Measurements from ENCODE around the gene NPIPB5.
"Not testable (repeated sequence)": the region's sequence is repeated elsewhere in the genome, so short reads cannot be mapped to it uniquely, and the experiment has no call there.

NPIPB5 gene

DNA sequence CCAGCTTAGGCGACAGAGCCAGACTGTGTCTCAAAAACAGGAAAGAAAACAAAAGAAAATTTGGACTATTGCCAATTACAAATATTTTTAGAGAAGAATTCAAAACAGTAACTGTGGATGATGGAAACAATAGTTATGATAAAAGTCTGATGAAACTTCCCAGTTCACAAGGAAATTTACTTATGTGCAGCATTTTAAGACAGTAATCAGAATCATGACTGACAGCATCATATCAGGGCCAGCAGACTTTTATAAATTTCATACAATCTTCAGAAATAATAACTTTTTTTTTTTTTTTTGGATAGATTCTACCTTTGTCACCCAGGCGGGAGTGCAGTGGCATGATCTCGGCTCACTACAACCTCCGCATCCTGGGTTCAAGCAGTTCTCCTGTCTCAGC, at the start of gene NPIPB5:
TSS of gene NPIPB5 (plus strand) at position 301 of the 400 bp plus-strand sequence. CDS start 2,911 bp downstream, outside the sequence.
- CTCF ChIA-PET; POLR2A ChIA-PET (ENCODE audit: low non-redundant PET): not testable (repeated sequence)

GRCh38 chr16:22468846-22469245, 41.8 kb upstream of the NPIPB5 start:
- POLR2A ChIA-PET (ENCODE audit: low non-redundant PET); DNase-seq (ENCODE audit: low spot score); CTCF ChIA-PET; H3K27ac ChIP-seq: not testable (repeated sequence)

More for the DNA sequence above, at the start of gene NPIPB5:
- not testable (repeated sequence) for DNase-seq (ENCODE audit: low spot score); H3K27ac ChIP-seq

GRCh38 chr16:22537996-22538395, 27.3 kb downstream of the NPIPB5 start:
- POLR2A ChIA-PET (ENCODE audit: low non-redundant PET); H3K27ac ChIP-seq; CTCF ChIA-PET; DNase-seq (ENCODE audit: low spot score): not testable (repeated sequence)

DNA sequence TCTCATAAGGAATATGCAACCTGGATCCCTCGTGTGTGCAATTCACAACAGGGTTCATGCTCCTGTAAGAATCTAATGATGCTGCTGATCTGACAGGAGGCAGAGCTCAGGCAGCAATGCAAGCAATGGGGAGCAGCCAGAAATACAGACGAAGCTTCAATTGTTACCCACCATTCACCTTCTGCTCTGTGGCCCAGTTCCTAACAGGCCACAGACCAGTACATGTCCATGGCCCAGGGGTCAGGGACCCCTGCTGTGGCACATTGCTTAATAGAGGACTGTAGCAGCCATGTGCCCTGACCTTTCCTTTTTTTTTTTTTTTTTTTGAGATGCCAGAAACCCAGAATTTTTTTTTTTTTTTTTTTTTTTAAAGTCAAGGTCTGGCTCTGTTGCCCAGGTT, 34.1 kb downstream of the NPIPB5 start:
- CTCF ChIA-PET; H3K27ac ChIP-seq; DNase-seq (ENCODE audit: low spot score); POLR2A ChIA-PET (ENCODE audit: low non-redundant PET): not testable (repeated sequence)

GRCh38 chr16:22546630-22547029, 35.9 kb downstream of the NPIPB5 start:
- DNase-seq (ENCODE audit: low spot score); POLR2A ChIA-PET (ENCODE audit: low non-redundant PET); H3K27ac ChIP-seq; CTCF ChIA-PET: not testable (repeated sequence)

- POLR2A ChIA-PET (ENCODE audit: low non-redundant PET); DNase-seq (ENCODE audit: low spot score); CTCF ChIA-PET; H3K27ac ChIP-seq: not testable (repeated sequence)
Measured at GRCh38 chr16:22547170-22547765, 36.6 kb downstream of the NPIPB5 start.

DNA sequence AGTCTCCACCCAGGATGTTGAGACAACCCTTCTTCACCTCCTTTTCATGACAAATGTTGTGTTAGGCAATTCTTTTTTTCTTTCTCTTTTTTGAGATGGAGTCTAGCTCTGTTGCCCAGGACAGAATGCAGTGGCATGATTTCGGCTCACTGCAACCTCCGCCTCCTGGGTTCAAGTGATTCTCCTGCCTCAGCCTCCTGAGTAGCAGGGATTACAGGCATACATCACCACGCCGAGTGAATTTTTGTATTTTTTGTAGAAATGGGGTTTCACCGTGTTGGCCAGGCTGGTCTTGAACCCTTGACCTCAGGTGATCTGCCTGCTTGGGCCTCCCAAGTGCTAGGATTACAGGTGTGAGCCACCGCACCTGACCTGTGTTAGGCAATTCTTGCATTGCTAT, 39.2 kb downstream of the NPIPB5 start:
- H3K27ac ChIP-seq; POLR2A ChIA-PET (ENCODE audit: low non-redundant PET); CTCF ChIA-PET; DNase-seq (ENCODE audit: low spot score): not testable (repeated sequence)

DNA sequence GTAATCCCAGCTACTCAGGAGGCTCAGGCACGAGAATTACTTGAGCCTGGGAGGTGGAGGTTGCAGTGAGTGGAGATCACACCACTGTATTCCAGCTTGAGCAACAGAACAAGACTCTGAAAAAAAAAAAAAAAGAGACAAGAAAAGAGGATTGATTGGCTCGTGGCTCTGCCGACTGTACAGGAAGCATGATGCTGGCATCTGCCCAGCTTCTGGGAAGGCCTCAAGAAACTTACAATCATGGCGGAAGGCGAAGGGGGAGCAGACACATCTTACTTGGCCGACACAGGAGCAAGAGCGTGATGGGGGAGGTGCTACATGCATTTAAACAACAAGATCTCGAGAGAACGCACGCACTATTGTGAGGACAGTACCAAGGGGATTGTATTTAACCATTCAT, 40.5 kb downstream of the NPIPB5 start:
- H3K27ac ChIP-seq; CTCF ChIA-PET; DNase-seq (ENCODE audit: low spot score); POLR2A ChIA-PET (ENCODE audit: low non-redundant PET): not testable (repeated sequence)

- CTCF ChIA-PET; POLR2A ChIA-PET (ENCODE audit: low non-redundant PET); DNase-seq (ENCODE audit: low spot score); H3K27ac ChIP-seq: not testable (repeated sequence)
Measured at GRCh38 chr16:22551651-22552050, 41.0 kb downstream of the NPIPB5 start.

GRCh38 chr16:22556759-22557158, 46.1 kb downstream of the NPIPB5 start:
- CTCF ChIA-PET; POLR2A ChIA-PET (ENCODE audit: low non-redundant PET); DNase-seq (ENCODE audit: low spot score); H3K27ac ChIP-seq: not testable (repeated sequence)
